Natural killer cell (primary cell): ENCODE data around the gene ATXN10. TPM values are rescaled to one million over a fixed set of nuclear protein-coding genes. Genes with fewer than 3 reads are reported as not detected.
A peak's percentile ranks its signal among the peaks of the same experiment; 100 is the strongest.

Source experiments
- ATAC-seq, 3 donors: fragments of 150-1000 bp in 2 of 3; fragments of 200-7000 bp in 1 of 3; cut with Tn5 transposase; 1 replicate in 1 of 3; 2 replicates in 2 of 3; pipeline ENCODE4 v1.10.0; 2021; ENCODE audit warnings: mild to moderate bottlenecking in 2 of 3, moderate library complexity in 2 of 3
- DNase-seq, 2 donors: peaks; one replicate each; pipeline versions ENCODE4 v3.0.0 to v3.0.0-alpha.2; 2013 to 2021; ENCODE audit warnings: mixed read lengths in 1 of 2
- H3K27ac ChIP-seq: one replicate; pipeline ENCODE4 v1.5.1; 2013; ENCODE audit warnings: mild to moderate bottlenecking, low read length
- H3K27me3 ChIP-seq: one replicate; pipeline ENCODE4 v1.6.1; 2013; ENCODE audit warnings: low read length; ENCODE audit not compliant: control insufficient read depth, insufficient read depth
- H3K36me3 ChIP-seq: one replicate; pipeline ENCODE4 v1.6.1; 2013; ENCODE audit warnings: low read length; ENCODE audit not compliant: control insufficient read depth, insufficient read depth
- H3K4me1 ChIP-seq: one replicate; pipeline ENCODE4 v1.6.1; 2013; ENCODE audit warnings: low read length; ENCODE audit not compliant: control insufficient read depth, insufficient read depth
- H3K4me3 ChIP-seq: one replicate; pipeline ENCODE4 v1.5.1; 2013; ENCODE audit warnings: low read length
- H3K9me3 ChIP-seq: one replicate; pipeline ENCODE4 v1.6.1; 2013; ENCODE audit warnings: low read length; ENCODE audit not compliant: control insufficient read depth, insufficient read depth
- H3K27ac Mint-ChIP-seq, 2 donors: one replicate each; pipeline ENCODE4 v1.8.0; 2022; ENCODE audit warnings: mild to moderate bottlenecking in 2 of 2, mixed read lengths in 2 of 2, moderate library complexity in 1 of 2
- H3K27me3 Mint-ChIP-seq, 2 donors: one replicate each; pipeline ENCODE4 v1.8.0; 2022; ENCODE audit warnings: low read depth in 2 of 2, mixed read lengths in 2 of 2
- H3K36me3 Mint-ChIP-seq: one replicate; pipeline ENCODE4 v1.8.0; 2022; ENCODE audit warnings: mixed read lengths
- H3K4me1 Mint-ChIP-seq, 2 donors: one replicate each; pipeline ENCODE4 v1.8.0; 2022; ENCODE audit warnings: mixed read lengths in 2 of 2
- H3K4me3 Mint-ChIP-seq: one replicate; pipeline ENCODE4 v1.8.0; 2022; ENCODE audit warnings: mild to moderate bottlenecking, moderate library complexity, mixed read lengths
- H3K9me3 Mint-ChIP-seq, 2 donors: one replicate each; pipeline ENCODE4 v1.8.0; 2022; ENCODE audit warnings: mixed read lengths in 2 of 2
- WGBS: methylation state at CpG from one replicate; pipeline ENCODE4 v1.1.7; 2013; ENCODE audit warnings: missing lambda C conversion rate; ENCODE audit not compliant: insufficient coverage; 5-methylcytosine and 5-hydroxymethylcytosine counted together
- intact Hi-C: fragments of 100-400 bp; cut with micrococcal nuclease; formaldehyde crosslinking; loops from one replicate; pipeline ENCODE4 v1.14.2; 2022
- total RNA-seq, 4 donors: library from RNA; stranded (reverse); fragments of 120-200 nt in 1 of 4; gene quantifications; one replicate each; pipeline versions ENCODE4 v1.2.3 to v1.2.4, GENCODE V29; 2013 to 2022
- TF ChIP-seq, protein P1 (sequence below): fragments of 200-600 bp; IDR thresholded peaks from one replicate; pipeline ENCODE4 v1.8.0; 2022; ENCODE audit warnings: antibody characterized with exemption

The ATXN10 gene
- total RNA-seq, 3 donors from 2014 or later (not counting 1 experiment from before 2014, with no cell fraction given) = 79.3 to 90.5 (median 88.8) TPM

DNA sequence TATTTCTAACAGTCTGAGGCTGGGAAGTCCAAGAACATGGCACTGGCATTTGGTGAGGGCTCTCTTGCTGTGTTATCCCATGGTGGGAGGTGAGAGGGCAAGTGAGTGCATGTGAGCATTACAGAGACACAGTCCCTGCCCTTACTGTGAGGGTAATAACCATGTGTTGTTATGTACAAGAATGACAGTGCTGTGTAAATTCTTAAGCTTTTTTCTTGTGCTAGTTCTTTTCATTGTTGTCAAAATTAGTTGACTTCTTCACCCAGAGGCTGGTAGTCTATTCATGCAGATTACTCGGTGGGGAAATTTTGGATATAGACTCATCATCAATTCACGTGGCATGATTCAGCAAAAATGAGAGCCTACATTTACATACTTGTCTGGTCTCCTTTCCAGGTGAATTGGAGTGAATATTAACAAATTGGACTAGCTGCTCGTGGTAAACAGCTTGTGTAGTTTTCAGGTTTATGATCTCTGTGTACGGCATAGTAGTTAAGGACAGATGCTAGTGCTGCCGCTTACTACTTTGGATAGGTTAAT is 49.3 kb downstream of the ATXN10 start:
- TF ChIP-seq, protein P1, sequence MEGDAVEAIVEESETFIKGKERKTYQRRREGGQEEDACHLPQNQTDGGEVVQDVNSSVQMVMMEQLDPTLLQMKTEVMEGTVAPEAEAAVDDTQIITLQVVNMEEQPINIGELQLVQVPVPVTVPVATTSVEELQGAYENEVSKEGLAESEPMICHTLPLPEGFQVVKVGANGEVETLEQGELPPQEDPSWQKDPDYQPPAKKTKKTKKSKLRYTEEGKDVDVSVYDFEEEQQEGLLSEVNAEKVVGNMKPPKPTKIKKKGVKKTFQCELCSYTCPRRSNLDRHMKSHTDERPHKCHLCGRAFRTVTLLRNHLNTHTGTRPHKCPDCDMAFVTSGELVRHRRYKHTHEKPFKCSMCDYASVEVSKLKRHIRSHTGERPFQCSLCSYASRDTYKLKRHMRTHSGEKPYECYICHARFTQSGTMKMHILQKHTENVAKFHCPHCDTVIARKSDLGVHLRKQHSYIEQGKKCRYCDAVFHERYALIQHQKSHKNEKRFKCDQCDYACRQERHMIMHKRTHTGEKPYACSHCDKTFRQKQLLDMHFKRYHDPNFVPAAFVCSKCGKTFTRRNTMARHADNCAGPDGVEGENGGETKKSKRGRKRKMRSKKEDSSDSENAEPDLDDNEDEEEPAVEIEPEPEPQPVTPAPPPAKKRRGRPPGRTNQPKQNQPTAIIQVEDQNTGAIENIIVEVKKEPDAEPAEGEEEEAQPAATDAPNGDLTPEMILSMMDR = no peak
- 95% methylated on average over 5 of the region's 5 CpGs for WGBS
- Mint-ChIP-seq H3K27ac (no peak overlapping the region), H3K4me1 (peaks cover 32 to 46% of the 10 kb centered on the region in 2 donors), H3K9me3 (no peaks in the 10 kb centered on the region), H3K4me3 (no peak overlapping the region), H3K27me3 (no peaks in the 10 kb centered on the region), H3K36me3 (peaks cover 6% of the 10 kb centered on the region)
- Histone ChIP-seq H3K36me3 (peaks cover 16% of the 10 kb centered on the region), H3K27ac (no peak overlapping the region), H3K4me3 (no peak overlapping the region), H3K9me3 (no peaks in the 10 kb centered on the region), H3K4me1 (peaks cover 5% of the 10 kb centered on the region), H3K27me3 (no peaks in the 10 kb centered on the region)
- intact Hi-C loops = no loop called here
- ATAC-seq = no peak
- DNase-seq = no peak

DNA sequence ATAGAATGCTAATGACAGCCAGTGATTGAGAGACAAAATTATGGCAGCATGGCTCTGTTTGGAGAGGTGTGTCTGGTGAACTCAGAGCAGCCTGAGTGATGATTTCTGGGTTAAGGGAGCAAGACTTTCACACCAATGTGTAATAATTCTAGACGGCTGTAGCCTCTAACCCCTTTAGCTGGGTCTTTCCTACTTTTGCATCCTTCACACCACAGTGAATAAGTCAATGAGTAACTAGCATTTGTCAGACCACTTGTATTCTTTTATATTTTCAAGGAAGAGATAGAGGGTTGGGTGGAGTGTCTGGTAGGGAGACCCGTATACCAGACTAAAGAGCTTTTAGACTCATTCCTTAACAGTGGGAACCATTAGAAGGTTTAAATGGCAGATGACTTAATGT is 50.4 kb downstream of the ATXN10 start:
- Histone ChIP-seq H3K36me3 (peaks cover 16% of the 10 kb centered on the region), H3K4me3 (no peak overlapping the region), H3K27ac (no peak overlapping the region), H3K9me3 (no peaks in the 10 kb centered on the region), H3K4me1 (peaks cover 5% of the 10 kb centered on the region), H3K27me3 (no peaks in the 10 kb centered on the region)
- H3K4me1 Mint-ChIP-seq = peaks cover 41 to 54% of the 10 kb centered on the region in 2 donors
- no peaks in the 10 kb centered on the region for H3K27me3 Mint-ChIP-seq
- intact Hi-C loops = no loop called here
- H3K9me3 Mint-ChIP-seq = no peaks in the 10 kb centered on the region
- no peak for ATAC-seq
- peaks cover 6% of the 10 kb centered on the region for H3K36me3 Mint-ChIP-seq
- DNase-seq = no peak
- TF ChIP-seq, protein P1 = no peak
- no peak overlapping the region for H3K4me3 Mint-ChIP-seq
- peak overlapping the region; percentile 25 to 50 for H3K27ac Mint-ChIP-seq
- WGBS = 95% methylated on average over 2 of the region's 2 CpGs

DNA sequence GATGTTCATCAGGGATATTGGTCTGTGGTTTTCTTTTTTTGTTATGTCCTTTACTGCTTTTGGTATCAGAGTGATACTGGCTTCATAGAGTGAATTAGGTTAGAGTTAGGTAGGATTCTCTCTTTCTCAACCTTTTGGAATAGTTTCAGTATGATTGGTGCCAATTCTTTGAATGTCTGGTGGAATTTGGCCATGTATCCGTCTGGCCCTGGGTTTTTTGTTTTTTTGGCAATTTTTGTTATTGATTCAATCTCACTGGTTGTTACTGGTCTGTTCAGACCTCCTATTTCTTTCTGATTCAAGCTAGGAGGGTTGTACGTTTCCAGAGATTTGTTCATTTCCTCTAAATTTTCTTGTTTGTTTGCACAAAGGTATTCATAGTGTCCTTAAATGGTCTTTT is 54.4 kb downstream of the ATXN10 start:
- no peaks in the 10 kb centered on the region for H3K27me3 ChIP-seq
- H3K9me3 ChIP-seq = no peaks in the 10 kb centered on the region
- intact Hi-C loops = no loop called here
- no peaks in the 10 kb centered on the region for H3K9me3 Mint-ChIP-seq
- H3K27ac Mint-ChIP-seq = no peak overlapping the region
- H3K4me3 ChIP-seq = no peak overlapping the region
- ATAC-seq (no peak), DNase-seq (no peak)
- H3K27ac ChIP-seq = no peak overlapping the region
- H3K4me3 Mint-ChIP-seq = no peak overlapping the region
- no peaks in the 10 kb centered on the region for H3K36me3 Mint-ChIP-seq
- no peaks in the 10 kb centered on the region for H3K27me3 Mint-ChIP-seq
- H3K36me3 ChIP-seq = peaks cover 14% of the 10 kb centered on the region
- TF ChIP-seq, protein P1 = no peak
- H3K4me1 Mint-ChIP-seq = peaks cover 49 to 63% of the 10 kb centered on the region in 2 donors
- whole genome bisulfite sequencing = 94% methylated on average over 2 of the region's 2 CpGs
- H3K4me1 ChIP-seq = peaks cover 5% of the 10 kb centered on the region
